ENCODE results near the gene THSD1. TPM values are rescaled to one million over a fixed set of nuclear protein-coding genes. Genes with fewer than 3 reads are reported as not detected.
"Not testable (repeated sequence)": the region's sequence is repeated elsewhere in the genome, so short reads cannot be mapped to it uniquely, and the experiment has no call there.

The THSD1 gene
- total RNA-seq, 1 experiment from 2014 or later: 0.39 TPM

- Mint-ChIP-seq H3K9me3 (no peaks in the 10 kb centered on the region), H3K4me1 (no peaks in the 10 kb centered on the region), H3K4me3 (no peak overlapping the region), H3K27me3 (ENCODE audit: low read depth) (peaks cover 10% of the 10 kb centered on the region), H3K27ac (no peak overlapping the region), H3K36me3 (peaks cover 10% of the 10 kb centered on the region)
- no peak for TF ChIP-seq ZNF121 (CRISPR knock-in tag; IDR thresholded peaks at IDR 0.05)
- no peak for TF ChIP-seq ERG (CRISPR knock-in tag; IDR thresholded peaks at IDR 0.05)
- no peak for TF ChIP-seq ZNF512 (CRISPR knock-in tag; IDR thresholded peaks at IDR 0.05; ENCODE audit: borderline replicate concordance)
- no peak for TF ChIP-seq ETV6 (CRISPR knock-in tag; IDR thresholded peaks at IDR 0.05)
- TF ChIP-seq MYBL2 (CRISPR knock-in tag; IDR thresholded peaks at IDR 0.05): no peak
- no peak for TF ChIP-seq ZSCAN18 (CRISPR knock-in tag; IDR thresholded peaks at IDR 0.05)
- no peak for TF ChIP-seq ZNF532 (CRISPR knock-in tag; IDR thresholded peaks at IDR 0.05; ENCODE audit: borderline replicate concordance)
- TF ChIP-seq JUN (CRISPR knock-in tag; IDR thresholded peaks at IDR 0.05): no peak
- TF ChIP-seq ZNF281 (CRISPR knock-in tag; IDR thresholded peaks at IDR 0.05): no peak
- no peak for DNase-seq (ENCODE audit: low spot score)
- CTCF ChIA-PET: no interaction called here
- no peak for ATAC-seq
- POLR2A ChIA-PET: no interaction called here
Observed at GRCh38 chr13:52411629-52412028, 5.7 kb upstream of the THSD1 start.

- Mint-ChIP-seq H3K27me3 (ENCODE audit: low read depth) (peaks cover 37% of the 10 kb centered on the region), H3K4me1 (peaks cover 15% of the 10 kb centered on the region)
- not testable (repeated sequence) for H3K36me3 Mint-ChIP-seq, ATAC-seq, H3K27ac Mint-ChIP-seq, H3K9me3 Mint-ChIP-seq, H3K4me3 Mint-ChIP-seq
- 0 out of 2 replicates have a peak, but pooled peaks have one; percentile 43 for TF ChIP-seq AFF4 (CRISPR knock-in tag; IDR thresholded peaks at IDR 0.05; ENCODE audit: borderline replicate concordance)
- peak; percentile 44 for DNase-seq (ENCODE audit: low spot score)
- ChIA-PET CTCF (interaction anchor here (0.6 to 5.8 kb wide), 3 partner anchors 40 to 47 kb away, joined by 4 to 35 read pairs (median 4); partner anchors contain the start of gene VPS36), POLR2A (interaction anchor here (1.3 kb wide), 1 partner anchor 42 kb away, joined by 4 read pairs; the partner anchor contains the start of gene VPS36)
Observed at GRCh38 chr13:52408071-52408658, 2.2 kb upstream of the THSD1 start.
